Uterus (tissue), 2 donors: ENCODE data around the gene FILIP1.

Source experiments
- CTCF ChIP-seq, 4 experiments: fragments of 200-600 bp in 2 of 4; fragments of 450-650 bp in 2 of 4; sonication (generic) in 2 of 4; IDR thresholded peaks; one replicate each; pipeline ENCODE4 v1.5.1; 2016 to 2019; ENCODE audit warnings: antibody characterized with exemption in 4 of 4, mild to moderate bottlenecking in 2 of 4, moderate library complexity in 1 of 4
- POLR2A ChIP-seq, 2 donors: fragments of 450-650 bp; IDR thresholded peaks; one replicate each; pipeline ENCODE4 v1.6.1; 2016; ENCODE audit warnings: antibody characterized with exemption in 2 of 2, mild to moderate bottlenecking in 1 of 2, moderate library complexity in 1 of 2

DNA sequence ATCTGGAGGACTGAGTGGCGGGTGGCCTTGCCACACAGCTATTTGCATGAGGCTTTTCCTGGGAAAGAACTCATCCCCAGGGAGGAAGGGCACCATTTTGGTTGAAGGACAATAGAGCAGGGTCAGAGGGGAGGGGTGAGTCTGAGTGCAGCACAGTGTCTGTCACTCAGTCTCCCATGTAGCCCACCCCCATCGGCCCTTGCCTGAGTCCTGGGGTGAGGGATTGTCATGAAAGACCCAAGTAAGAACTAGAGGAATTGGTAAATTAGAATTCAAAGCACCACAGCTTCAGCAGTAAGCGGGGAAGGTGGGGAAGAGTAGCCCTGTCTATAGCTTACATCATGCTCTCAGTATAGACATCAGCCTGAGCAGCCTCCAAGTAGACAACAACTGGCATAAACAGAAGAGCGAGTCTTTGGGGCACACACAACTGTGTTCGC, 118.6 kb downstream of the FILIP1 start:
- no peak for TF ChIP-seq CTCF (IDR thresholded peaks at IDR 0.05)
- no peak for TF ChIP-seq POLR2A (IDR thresholded peaks at IDR 0.05)
